HFF-Myc (cell line): ENCODE results near the gene LCOR.

Experiments
- DNase-seq: peaks from one replicate; pipeline ENCODE4 v3.0.0-alpha.2; 2011; ENCODE audit warnings: low read depth; ENCODE audit errors: extremely low read depth
- H3K4me3 ChIP-seq: replicated peaks from 2 replicates; pipeline ENCODE4 v1.5.1; 2011; ENCODE audit warnings: low read depth, mild to moderate bottlenecking, control low read depth, low read length
- TF ChIP-seq, protein P1 (sequence below): IDR thresholded peaks from 2 replicates; pipeline ENCODE4 v1.5.1; 2012; ENCODE audit warnings: mild to moderate bottlenecking, low read depth, low read length, control low read depth; ENCODE audit errors: missing control alignments

LCOR gene

DNA sequence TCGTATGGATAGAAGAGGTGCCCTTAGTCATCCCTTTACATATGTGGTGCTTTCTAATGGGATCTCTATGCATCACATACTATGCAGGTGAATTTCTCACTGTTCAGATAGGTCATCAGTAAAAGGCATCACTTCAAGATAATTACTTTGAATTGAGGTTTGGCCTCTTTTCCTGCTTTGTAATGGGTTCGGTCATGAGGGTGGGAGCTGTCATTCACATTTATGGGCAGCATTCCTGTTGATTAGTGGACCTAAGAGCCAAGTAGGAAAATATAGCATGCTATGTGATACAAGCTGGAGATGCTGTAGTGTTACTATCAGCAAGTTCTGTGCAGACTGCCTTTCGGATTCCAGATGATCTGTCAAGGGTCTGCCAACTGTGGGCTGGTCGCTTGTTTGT, 156.3 kb downstream of the LCOR start:
- DNase-seq, result no peak
- no peak overlapping the region for H3K4me3 ChIP-seq
- TF ChIP-seq, protein P1, sequence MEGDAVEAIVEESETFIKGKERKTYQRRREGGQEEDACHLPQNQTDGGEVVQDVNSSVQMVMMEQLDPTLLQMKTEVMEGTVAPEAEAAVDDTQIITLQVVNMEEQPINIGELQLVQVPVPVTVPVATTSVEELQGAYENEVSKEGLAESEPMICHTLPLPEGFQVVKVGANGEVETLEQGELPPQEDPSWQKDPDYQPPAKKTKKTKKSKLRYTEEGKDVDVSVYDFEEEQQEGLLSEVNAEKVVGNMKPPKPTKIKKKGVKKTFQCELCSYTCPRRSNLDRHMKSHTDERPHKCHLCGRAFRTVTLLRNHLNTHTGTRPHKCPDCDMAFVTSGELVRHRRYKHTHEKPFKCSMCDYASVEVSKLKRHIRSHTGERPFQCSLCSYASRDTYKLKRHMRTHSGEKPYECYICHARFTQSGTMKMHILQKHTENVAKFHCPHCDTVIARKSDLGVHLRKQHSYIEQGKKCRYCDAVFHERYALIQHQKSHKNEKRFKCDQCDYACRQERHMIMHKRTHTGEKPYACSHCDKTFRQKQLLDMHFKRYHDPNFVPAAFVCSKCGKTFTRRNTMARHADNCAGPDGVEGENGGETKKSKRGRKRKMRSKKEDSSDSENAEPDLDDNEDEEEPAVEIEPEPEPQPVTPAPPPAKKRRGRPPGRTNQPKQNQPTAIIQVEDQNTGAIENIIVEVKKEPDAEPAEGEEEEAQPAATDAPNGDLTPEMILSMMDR, result no peak

- TF ChIP-seq, protein P1, result no peak
- H3K4me3 ChIP-seq, result no peak overlapping the region
- no peak for DNase-seq
Measured at GRCh38 chr10:96991313-96991841, 159.3 kb downstream of the LCOR start.

GRCh38 chr10:96992721-96993120, 160.6 kb downstream of the LCOR start:
- no peak for DNase-seq
- TF ChIP-seq, protein P1, result no peak
- H3K4me3 ChIP-seq, result no peak overlapping the region

DNA sequence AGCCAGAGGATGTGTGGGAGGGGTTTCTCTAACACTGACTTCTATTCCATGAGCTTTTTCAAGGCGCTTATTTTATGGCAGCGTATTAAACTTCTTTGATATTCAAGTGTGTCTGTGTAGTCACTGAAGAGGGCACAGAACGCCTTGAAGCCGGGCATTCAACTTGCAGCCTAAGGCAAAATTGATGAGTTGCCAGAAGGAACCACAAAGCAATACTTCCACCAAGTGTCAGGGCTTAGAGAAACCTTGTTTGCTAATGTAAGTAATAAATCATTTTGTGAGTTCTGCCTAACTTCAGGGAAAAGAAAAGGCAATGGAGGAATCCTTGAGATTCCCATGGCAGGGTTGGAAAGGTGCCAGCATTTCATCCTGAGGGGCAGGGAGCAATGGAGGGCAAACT, 163.8 kb downstream of the LCOR start:
- TF ChIP-seq, protein P1, result no peak
- H3K4me3 ChIP-seq, result no peak overlapping the region
- DNase-seq, result no peak

GRCh38 chr10:96996275-96996965, 164.3 kb downstream of the LCOR start:
- no peak for DNase-seq
- no peak overlapping the region for H3K4me3 ChIP-seq
- TF ChIP-seq, protein P1, result no peak

GRCh38 chr10:96998329-96998888, 166.3 kb downstream of the LCOR start:
- H3K4me3 ChIP-seq, result no peak overlapping the region
- DNase-seq, result no peak
- TF ChIP-seq, protein P1, result no peak

DNA sequence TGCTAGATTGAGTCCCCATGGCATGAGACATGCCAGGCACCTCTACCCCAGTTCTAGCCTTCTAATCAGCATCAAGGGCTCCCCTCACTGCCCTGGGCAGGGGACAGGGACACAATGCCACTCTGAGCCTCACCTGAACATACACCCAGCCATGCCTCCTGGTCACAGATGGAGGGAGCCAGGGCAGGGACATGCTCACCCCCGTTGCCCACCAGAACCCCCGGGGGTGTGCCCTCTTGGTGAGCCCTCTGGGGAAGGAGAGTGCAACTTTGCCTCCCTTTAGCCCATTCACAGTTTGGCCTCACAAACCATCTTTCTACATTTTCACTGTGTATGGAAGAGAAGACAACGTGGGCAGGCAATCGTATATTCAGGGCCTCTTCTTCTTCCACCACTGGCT, 167.2 kb downstream of the LCOR start:
- no peak overlapping the region for H3K4me3 ChIP-seq
- no peak for DNase-seq
- TF ChIP-seq, protein P1, result no peak
